ENCODE data around the gene CLDN10.

GRCh38 chr13:95507991-95508390 is 44.5 kb upstream of the CLDN10 start:
- TF ChIP-seq CTCF (IDR thresholded peaks at IDR 0.05; ENCODE audit: extremely low read depth in 1 of 2, insufficient read depth in 1 of 2, low read depth in 1 of 2, low read length in 2 of 2), result no peak
- no peak for TF ChIP-seq EZH2 (IDR thresholded peaks at IDR 0.05; ENCODE audit: borderline replicate concordance, low read depth, low read length, severe bottlenecking)

Data from endothelial cell of umbilical vein (primary cell).